ENCODE data around the gene CNOT6L.

- TF ChIP-seq BHLHE40 (IDR thresholded peaks at IDR 0.05; ENCODE audit: borderline replicate concordance) (no peak), ELF4 (IDR thresholded peaks at IDR 0.05) (no peak), FOXM1 (IDR thresholded peaks at IDR 0.05; ENCODE audit: borderline replicate concordance) (no peak), FOXK2 (IDR thresholded peaks at IDR 0.05) (no peak), HDGF (IDR thresholded peaks at IDR 0.05; ENCODE audit: borderline replicate concordance) (no peak), PKNOX1 (IDR thresholded peaks at IDR 0.05) (no peak), SP1 (IDR thresholded peaks at IDR 0.05) (no peak), FOXA1 (IDR thresholded peaks at IDR 0.05) (no peak), LEF1 (IDR thresholded peaks at IDR 0.05; ENCODE audit: borderline replicate concordance) (no peak), TARDBP (IDR thresholded peaks at IDR 0.05) (no peak), ZNF384 (IDR thresholded peaks at IDR 0.05) (no peak), CTBP1 (IDR thresholded peaks at IDR 0.05; ENCODE audit: borderline replicate concordance) (no peak)
Measured at GRCh38 chr4:77788990-77789389, 30.2 kb downstream of the CNOT6L start.
